Measurements from ENCODE around the gene PITX3.

PITX3 gene

DNA sequence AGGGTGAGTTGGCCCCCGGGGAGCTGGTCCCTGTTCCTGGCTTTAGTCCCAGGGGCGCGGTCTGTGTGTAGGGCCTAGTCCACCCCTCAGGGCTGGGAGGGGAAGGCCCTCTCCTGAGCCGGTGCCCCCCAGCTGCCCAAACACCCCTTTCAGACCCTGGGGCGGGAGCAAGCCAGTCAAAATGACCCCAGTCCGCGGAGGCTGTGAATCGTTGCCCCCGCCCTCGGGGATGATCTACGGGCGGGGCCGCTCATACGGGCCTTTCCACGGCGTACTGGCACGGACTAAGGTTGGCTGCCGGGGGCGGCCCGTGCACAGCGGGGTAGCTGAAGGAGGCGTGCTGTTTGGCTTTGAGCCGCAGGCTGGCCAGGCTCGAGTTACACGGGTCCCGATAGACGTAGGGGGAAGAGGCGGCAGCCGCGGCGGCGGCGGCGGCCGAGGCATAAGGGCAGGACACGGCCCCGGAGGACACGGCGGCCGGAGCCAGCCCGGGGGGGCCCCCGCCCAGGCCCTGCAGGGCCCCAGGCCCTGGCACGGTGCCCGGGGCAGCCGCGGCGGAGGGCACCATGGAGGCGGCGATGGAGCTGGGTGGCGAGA is 10.9 kb downstream of the PITX3 start:
- no peak for DNase-seq (ENCODE audit: low read depth)
- TF ChIP-seq, protein P1, sequence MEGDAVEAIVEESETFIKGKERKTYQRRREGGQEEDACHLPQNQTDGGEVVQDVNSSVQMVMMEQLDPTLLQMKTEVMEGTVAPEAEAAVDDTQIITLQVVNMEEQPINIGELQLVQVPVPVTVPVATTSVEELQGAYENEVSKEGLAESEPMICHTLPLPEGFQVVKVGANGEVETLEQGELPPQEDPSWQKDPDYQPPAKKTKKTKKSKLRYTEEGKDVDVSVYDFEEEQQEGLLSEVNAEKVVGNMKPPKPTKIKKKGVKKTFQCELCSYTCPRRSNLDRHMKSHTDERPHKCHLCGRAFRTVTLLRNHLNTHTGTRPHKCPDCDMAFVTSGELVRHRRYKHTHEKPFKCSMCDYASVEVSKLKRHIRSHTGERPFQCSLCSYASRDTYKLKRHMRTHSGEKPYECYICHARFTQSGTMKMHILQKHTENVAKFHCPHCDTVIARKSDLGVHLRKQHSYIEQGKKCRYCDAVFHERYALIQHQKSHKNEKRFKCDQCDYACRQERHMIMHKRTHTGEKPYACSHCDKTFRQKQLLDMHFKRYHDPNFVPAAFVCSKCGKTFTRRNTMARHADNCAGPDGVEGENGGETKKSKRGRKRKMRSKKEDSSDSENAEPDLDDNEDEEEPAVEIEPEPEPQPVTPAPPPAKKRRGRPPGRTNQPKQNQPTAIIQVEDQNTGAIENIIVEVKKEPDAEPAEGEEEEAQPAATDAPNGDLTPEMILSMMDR (IDR thresholded peaks at IDR 0.05; ENCODE audit: low read depth, low read length, missing control alignments), result no peak
- peak overlapping the region; percentile 48 for H3K4me3 ChIP-seq (ENCODE audit: low read depth, low read length)

DNA sequence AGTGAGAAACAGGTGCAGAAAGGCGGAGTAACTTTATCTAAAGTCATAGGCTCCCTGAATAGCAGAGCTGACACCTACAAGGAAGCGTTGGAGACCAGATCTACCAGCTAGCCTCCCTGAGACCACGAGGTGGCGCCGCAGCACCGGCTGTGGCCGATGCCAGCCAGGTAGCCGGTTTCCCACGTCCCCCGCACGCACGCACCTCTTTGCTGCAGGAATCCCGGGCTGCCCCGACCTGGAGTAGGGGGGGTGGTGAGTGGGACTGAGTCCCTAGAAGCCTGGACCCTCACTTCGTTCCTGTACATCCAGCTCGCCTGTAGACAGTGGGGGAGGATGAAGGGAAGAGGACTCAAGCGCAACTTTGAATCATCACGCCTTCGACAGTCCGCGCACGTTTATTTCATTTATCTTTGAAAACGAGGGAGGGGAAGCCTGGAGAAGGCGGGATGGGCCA is 11.5 kb downstream of the PITX3 start:
- TF ChIP-seq, protein P1 (IDR thresholded peaks at IDR 0.05; ENCODE audit: low read depth, low read length, missing control alignments), result peak; percentile 99
- H3K4me3 ChIP-seq (ENCODE audit: low read depth, low read length), result no peak overlapping the region
- no peak for DNase-seq (ENCODE audit: low read depth)

DNA sequence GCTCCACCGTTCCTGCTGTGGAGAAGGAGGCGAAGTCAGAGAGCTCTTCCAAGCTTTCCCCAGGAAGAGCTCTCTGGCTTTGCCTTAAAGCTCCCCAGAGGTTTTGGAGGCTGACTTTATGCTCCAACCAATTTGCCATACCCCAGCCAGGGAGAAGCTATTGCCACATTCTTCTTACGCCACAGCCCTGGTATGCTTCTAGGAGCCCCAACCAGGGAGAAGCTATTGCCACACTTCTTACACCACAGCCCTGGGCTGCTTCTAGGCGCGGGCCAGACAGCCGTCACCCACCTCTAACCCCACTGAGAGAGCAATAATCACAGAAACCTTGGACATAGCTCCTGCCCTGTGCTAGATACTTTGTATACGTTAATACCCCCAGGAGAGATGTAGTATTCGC is 14.3 kb downstream of the PITX3 start:
- no peak overlapping the region for H3K4me3 ChIP-seq (ENCODE audit: low read depth, low read length)
- TF ChIP-seq, protein P1 (IDR thresholded peaks at IDR 0.05; ENCODE audit: low read depth, low read length, missing control alignments), result no peak
- no peak for DNase-seq (ENCODE audit: low read depth)

DNA sequence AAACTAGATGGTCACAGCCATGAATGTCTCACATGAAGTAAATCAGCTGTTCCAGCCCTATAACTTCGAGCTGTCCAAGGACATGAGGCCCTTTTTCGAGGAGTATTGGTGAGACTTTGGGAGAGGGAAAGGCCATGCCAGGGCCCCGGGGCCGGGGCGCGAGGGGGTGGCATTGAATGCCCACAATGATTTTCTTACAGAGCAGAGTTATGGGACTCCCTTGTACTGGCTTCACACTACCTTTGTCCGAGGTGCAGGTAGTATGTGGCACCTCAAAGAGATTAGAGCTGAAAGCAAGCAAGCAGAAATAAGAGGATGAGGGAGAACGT is 14.8 kb downstream of the PITX3 start:
- TF ChIP-seq, protein P1 (IDR thresholded peaks at IDR 0.05; ENCODE audit: low read depth, low read length, missing control alignments), result no peak
- DNase-seq (ENCODE audit: low read depth), result no peak
- peak overlapping the region; percentile 20; the same call in 1 of the 2 replicates for H3K4me3 ChIP-seq (ENCODE audit: low read depth, low read length)

DNA sequence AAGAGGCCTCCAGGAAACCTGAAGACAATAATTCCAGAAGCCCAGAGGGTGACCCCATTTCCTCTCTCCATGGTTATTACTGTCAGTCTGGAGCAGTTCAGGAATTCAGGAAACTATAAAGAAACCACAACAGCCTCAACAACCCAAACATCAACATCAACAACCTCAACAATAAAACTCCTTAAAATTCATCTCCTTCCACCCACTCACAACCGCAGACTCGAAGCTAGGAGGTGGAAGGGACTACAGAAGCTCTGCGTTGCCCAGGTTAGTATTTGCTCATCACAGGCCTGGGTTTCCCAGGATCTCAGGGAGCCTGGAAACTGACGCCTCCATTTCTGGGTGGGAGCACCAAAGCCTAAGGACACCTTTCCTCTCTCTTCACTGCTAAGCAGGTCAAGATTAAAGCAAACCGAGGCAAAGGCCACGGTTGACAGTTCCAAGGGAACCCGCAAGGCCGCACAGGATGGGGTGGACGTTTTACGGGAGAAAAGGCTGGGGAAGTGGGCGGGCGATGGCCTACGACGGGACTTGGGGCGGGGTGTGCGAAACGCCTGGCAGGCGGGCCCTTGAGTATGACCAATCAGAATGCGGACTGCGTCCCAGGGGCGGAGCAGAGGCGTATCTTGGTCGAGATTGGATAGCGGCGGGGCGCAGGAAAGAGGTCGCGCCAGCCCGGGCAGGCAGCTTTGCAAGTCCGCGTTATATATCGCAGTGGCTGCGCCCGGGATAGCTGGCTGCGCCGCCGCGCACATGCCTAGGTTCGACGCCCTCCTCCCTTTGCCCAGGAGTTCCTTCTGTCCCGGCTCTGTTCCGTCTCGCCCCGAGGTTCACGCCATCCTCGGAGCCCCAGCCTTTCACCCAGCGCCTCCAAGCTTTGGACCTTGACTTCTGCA is 15.4 kb downstream of the PITX3 start, which contains the start of gene ELOVL3:
Gene ELOVL3 (plus strand): TSS at position 654 of the 896 bp plus-strand sequence. CDS start 250 bp downstream, outside the sequence.
- peak within 1 kb of the TSS; percentile 31 for H3K4me3 ChIP-seq (ENCODE audit: low read depth, low read length)
- peak; percentile 72 for DNase-seq (ENCODE audit: low read depth)
- TF ChIP-seq, protein P1 (IDR thresholded peaks at IDR 0.05; ENCODE audit: low read depth, low read length, missing control alignments), result no peak

DNA sequence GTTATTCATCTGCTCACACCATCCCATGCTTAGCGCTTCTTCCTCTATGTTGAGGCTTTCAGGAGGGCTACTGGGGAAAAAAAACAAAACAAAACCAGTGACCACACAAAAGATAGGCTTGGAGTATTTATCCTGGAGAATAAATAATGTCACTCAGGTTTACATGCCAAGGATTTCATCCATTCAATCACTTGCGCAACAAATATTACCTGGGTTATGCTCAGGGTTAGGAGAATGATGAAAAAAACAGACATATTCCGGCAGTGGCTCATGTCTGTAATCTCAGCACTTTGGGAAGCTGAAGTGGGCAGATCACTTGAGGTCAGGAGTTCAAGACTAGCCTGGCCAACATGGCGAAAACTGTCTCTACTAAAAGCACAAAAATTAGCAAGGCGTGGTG is 18.5 kb downstream of the PITX3 start:
- no peak overlapping the region for H3K4me3 ChIP-seq (ENCODE audit: low read depth, low read length)
- DNase-seq (ENCODE audit: low read depth), result no peak
- TF ChIP-seq, protein P1 (IDR thresholded peaks at IDR 0.05; ENCODE audit: low read depth, low read length, missing control alignments), result no peak

All from GM12864 (cell line).